Parathyroid adenoma (tissue), 2 donors: ENCODE results near the gene DMD.
A peak's percentile ranks its signal among the peaks of the same experiment; 100 is the strongest.

ENCODE experiments used
- H2AFZ ChIP-seq: fragments of 300-600 bp; sonication (generic); one replicate; pipeline ENCODE4 v1.7.0; 2017; ENCODE audit warnings: antibody characterized with exemption, mild to moderate bottlenecking
- H3K27ac ChIP-seq: fragments of 300-600 bp; sonication (generic); one replicate; pipeline ENCODE4 v1.7.0; 2017
- H3K27me3 ChIP-seq: fragments of 300-600 bp; sonication (generic); one replicate; pipeline ENCODE4 v1.7.0; 2017; ENCODE audit warnings: low read length; ENCODE audit not compliant: control insufficient read depth, insufficient read depth
- H3K36me3 ChIP-seq: fragments of 300-600 bp; sonication (generic); one replicate; pipeline ENCODE4 v1.7.0; 2017; ENCODE audit warnings: low read length; ENCODE audit not compliant: control insufficient read depth, insufficient read depth
- H3K4me1 ChIP-seq: fragments of 300-600 bp; sonication (generic); one replicate; pipeline ENCODE4 v1.7.0; 2017; ENCODE audit warnings: control low read depth
- H3K4me2 ChIP-seq: fragments of 300-600 bp; sonication (generic); one replicate; pipeline ENCODE4 v1.7.0; 2017; ENCODE audit warnings: low read length
- H3K4me3 ChIP-seq: fragments of 300-600 bp; sonication (generic); one replicate; pipeline ENCODE4 v1.7.0; 2017; ENCODE audit warnings: low read depth, low read length
- H3K79me2 ChIP-seq: fragments of 300-600 bp; sonication (generic); one replicate; pipeline ENCODE4 v1.7.0; 2017; ENCODE audit warnings: control low read depth
- H3K9ac ChIP-seq: fragments of 300-600 bp; sonication (generic); one replicate; pipeline ENCODE4 v1.7.0; 2017; ENCODE audit warnings: mild to moderate bottlenecking
- H3K9me3 ChIP-seq: fragments of 300-600 bp; sonication (generic); one replicate; pipeline ENCODE4 v1.7.0; 2017; ENCODE audit warnings: low read length; ENCODE audit not compliant: control insufficient read depth
- TF ChIP-seq, protein P1 (sequence below): fragments of 300-600 bp; sonication (generic); IDR thresholded peaks from one replicate; pipeline ENCODE4 v1.7.0; 2017; ENCODE audit warnings: antibody characterized with exemption, mild to moderate bottlenecking
- donor health status: primary hyperparathyroidism.

Gene DMD

DNA sequence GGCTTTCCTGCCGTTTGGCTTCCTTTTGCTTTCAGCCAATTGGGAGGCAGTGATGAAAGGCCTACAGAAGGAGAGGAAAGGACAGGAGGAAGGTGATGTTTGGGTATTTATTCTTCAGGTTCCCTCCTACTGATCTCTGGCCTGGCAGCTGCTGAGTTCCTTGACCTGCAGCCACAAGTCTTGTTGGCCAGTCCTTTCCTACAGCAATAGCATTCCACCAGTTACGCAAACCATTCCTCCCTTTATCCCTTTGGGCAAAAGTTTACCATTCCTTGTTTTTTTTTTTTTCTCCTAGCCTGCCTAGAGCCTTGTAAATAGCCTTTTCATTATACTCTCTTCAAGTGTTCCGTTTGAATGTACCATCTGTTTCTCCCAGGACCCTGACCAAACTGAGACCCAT, 1941.4 kb downstream of the DMD start:
- Histone ChIP-seq H3K4me2 (no peak overlapping the region), H3K79me2 (no peaks in the 10 kb centered on the region), H3K9me3 (no peaks in the 10 kb centered on the region), H2AFZ (no peak overlapping the region), H3K27ac (no peak overlapping the region), H3K27me3 (no peaks in the 10 kb centered on the region), H3K4me3 (no peak overlapping the region), H3K9ac (no peak overlapping the region), H3K36me3 (no peaks in the 10 kb centered on the region), H3K4me1 (no peaks in the 10 kb centered on the region)
- TF ChIP-seq, protein P1, sequence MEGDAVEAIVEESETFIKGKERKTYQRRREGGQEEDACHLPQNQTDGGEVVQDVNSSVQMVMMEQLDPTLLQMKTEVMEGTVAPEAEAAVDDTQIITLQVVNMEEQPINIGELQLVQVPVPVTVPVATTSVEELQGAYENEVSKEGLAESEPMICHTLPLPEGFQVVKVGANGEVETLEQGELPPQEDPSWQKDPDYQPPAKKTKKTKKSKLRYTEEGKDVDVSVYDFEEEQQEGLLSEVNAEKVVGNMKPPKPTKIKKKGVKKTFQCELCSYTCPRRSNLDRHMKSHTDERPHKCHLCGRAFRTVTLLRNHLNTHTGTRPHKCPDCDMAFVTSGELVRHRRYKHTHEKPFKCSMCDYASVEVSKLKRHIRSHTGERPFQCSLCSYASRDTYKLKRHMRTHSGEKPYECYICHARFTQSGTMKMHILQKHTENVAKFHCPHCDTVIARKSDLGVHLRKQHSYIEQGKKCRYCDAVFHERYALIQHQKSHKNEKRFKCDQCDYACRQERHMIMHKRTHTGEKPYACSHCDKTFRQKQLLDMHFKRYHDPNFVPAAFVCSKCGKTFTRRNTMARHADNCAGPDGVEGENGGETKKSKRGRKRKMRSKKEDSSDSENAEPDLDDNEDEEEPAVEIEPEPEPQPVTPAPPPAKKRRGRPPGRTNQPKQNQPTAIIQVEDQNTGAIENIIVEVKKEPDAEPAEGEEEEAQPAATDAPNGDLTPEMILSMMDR = no peak

DNA sequence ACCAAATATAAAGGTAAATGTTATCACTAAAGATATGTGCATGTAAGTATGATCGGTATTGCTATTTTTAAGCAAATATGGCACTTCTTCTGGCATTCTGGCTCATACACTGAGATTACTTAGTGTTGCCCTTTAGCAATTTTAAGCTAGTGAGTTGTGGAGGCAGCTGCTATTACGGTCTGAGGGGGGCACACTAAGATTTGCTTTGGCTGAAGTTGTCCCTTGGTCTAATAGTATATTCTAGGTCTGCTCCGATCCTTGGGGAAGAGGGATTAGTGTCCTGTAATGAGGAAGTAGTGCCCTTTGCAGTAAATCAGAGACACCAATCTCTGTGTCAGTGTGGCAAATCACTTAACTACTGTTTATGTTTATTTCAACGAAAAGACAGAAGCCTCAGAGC, 1943.0 kb downstream of the DMD start:
- TF ChIP-seq, protein P1 = no peak
- no peak overlapping the region for H3K4me2 ChIP-seq
- H3K9me3 ChIP-seq = no peaks in the 10 kb centered on the region
- no peak overlapping the region for H3K27ac ChIP-seq
- H3K79me2 ChIP-seq = no peaks in the 10 kb centered on the region
- no peak overlapping the region for H2AFZ ChIP-seq
- H3K9ac ChIP-seq = no peak overlapping the region
- H3K36me3 ChIP-seq = no peaks in the 10 kb centered on the region
- no peaks in the 10 kb centered on the region for H3K27me3 ChIP-seq
- no peak overlapping the region for H3K4me3 ChIP-seq
- no peaks in the 10 kb centered on the region for H3K4me1 ChIP-seq

DNA sequence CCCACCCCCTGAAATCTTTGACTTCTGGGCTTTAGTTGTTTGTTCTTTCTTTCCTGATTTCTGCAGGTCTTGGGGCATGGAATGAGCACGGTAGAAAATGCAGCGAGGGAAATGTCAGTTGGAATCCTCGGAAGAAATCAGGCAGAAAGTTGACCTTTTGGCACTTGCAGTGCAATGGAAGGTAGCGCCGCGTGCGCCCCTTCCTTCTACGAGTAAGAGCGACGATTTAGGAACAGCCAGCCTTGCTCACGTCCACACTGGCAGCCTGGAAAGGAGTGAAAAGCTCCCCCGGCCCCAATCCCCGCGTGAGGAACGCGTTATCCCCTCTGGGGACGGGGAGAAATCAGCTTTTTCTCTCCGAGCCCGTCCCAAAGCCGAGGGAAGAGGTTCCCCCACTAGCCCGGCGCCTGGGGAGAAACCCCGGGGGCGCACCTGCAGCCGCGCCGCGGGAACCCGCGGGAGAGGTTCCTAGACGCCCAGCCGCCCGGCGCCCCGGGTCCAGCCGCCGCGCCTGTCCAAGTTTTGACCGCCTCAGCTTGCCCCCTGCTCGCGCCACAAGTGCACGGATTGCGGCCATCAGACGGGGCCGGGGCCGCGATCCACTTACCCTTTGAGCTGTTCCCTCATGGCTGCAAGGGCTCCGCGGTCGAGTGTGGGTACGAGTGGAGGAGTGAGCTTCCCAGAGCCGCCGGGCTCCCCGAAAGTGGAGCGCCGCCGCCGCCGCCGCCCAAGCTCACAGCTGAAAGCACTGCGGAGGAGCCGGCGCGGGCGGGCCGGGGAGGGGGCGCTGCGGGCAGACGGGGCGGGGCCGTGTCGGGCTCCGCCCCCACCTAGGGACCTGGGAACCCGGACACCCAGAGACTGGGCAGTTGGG, 1944.9 kb downstream of the DMD start:
- Histone ChIP-seq H3K36me3 (no peaks in the 10 kb centered on the region), H3K9ac (no peak overlapping the region), H3K4me3 (peak overlapping the region; percentile 59), H3K27me3 (no peaks in the 10 kb centered on the region), H3K79me2 (no peaks in the 10 kb centered on the region), H3K9me3 (no peaks in the 10 kb centered on the region), H3K4me1 (no peaks in the 10 kb centered on the region), H2AFZ (peak overlapping the region; percentile 75), H3K27ac (no peak overlapping the region), H3K4me2 (peak overlapping the region; percentile 51)
- TF ChIP-seq, protein P1 = no peak

DNA sequence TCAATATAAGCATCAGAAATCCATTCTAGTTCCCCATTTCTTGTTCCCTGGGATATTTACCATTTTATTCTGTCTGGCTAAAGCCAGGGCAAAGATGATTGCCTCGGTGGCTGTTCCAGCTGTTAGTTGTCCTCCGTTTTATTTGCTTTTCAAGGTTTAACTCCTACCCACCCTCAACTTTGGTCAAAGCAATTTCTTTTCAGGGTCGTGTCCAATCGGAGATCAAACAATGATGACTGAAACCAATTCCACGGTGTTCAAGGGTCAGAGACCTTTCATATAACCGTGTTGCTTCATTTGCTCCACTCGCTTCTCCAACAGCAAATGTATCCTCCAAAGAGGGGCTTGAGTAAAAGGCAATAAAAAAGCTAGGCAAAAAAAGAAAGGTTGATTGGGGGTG, 1946.0 kb downstream of the DMD start:
- TF ChIP-seq, protein P1 = no peak
- H3K79me2 ChIP-seq = no peaks in the 10 kb centered on the region
- H3K4me1 ChIP-seq = no peaks in the 10 kb centered on the region
- H3K4me3 ChIP-seq = no peak overlapping the region
- H2AFZ ChIP-seq = no peak overlapping the region
- no peaks in the 10 kb centered on the region for H3K36me3 ChIP-seq
- H3K4me2 ChIP-seq = no peak overlapping the region
- H3K9ac ChIP-seq = no peak overlapping the region
- H3K27ac ChIP-seq = no peak overlapping the region
- H3K9me3 ChIP-seq = no peaks in the 10 kb centered on the region
- H3K27me3 ChIP-seq = no peaks in the 10 kb centered on the region

DNA sequence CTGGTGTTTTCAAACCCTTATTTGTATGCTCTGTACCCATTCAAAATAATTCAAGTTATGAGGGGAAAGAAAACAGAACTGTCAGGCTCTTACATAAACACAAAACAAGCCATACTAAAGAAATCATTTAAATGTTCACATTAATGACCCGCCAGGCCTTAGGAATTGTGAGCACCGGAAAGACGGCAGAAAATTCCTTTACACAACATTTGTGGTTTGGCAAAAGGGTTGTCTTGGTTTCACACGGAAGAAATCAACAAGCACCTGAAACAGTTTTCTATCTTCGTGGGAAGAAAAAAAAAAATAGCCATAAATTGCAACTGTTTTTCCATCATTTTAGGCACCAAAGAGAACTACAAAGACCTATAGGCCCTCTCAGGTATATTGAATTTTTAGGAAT, 1951.0 kb downstream of the DMD start:
- no peaks in the 10 kb centered on the region for H3K4me1 ChIP-seq
- no peak overlapping the region for H3K4me2 ChIP-seq
- no peak overlapping the region for H2AFZ ChIP-seq
- no peak overlapping the region for H3K27ac ChIP-seq
- no peaks in the 10 kb centered on the region for H3K36me3 ChIP-seq
- H3K27me3 ChIP-seq = no peaks in the 10 kb centered on the region
- H3K79me2 ChIP-seq = no peaks in the 10 kb centered on the region
- TF ChIP-seq, protein P1 = no peak
- no peak overlapping the region for H3K9ac ChIP-seq
- no peaks in the 10 kb centered on the region for H3K9me3 ChIP-seq
- H3K4me3 ChIP-seq = no peak overlapping the region
